Bronchial epithelial cell (primary cell): Measurements from ENCODE around the gene VMP1. TPM values are rescaled to one million over a fixed set of nuclear protein-coding genes. Genes with fewer than 3 reads are reported as not detected.
"Not testable (repeated sequence)": the region's sequence is repeated elsewhere in the genome, so short reads cannot be mapped to it uniquely, and the experiment has no call there.

Experiments used
- DNase-seq: peaks from one replicate; pipeline ENCODE4 v3.0.0-alpha.2; 2010; ENCODE audit warnings: low read depth
- FAIRE-seq: peaks from 2 replicates; lab custom pipeline; 2011; peaks lifted over from hg19 to GRCh38; lab: Jason Lieb, UNC
- H3K27me3 ChIP-seq: 2 replicates; pipeline ENCODE4 v1.5.1; 2011; ENCODE audit warnings: low read length; ENCODE audit not compliant: control insufficient read depth, insufficient read depth
- H3K36me3 ChIP-seq: 2 replicates; pipeline ENCODE4 v1.5.1; 2011; ENCODE audit warnings: low read length; ENCODE audit not compliant: control insufficient read depth, insufficient read depth
- H3K4me3 ChIP-seq: 2 replicates; pipeline ENCODE4 v1.5.1; 2011; ENCODE audit warnings: mild to moderate bottlenecking, low read depth, low read length, control low read depth
- CTCF ChIP-seq: IDR thresholded peaks from 2 replicates; pipeline ENCODE4 v1.5.1; 2011; ENCODE audit warnings: mild to moderate bottlenecking, moderate library complexity, low read length, control low read depth, inconsistent platforms; ENCODE audit not compliant: insufficient read depth, severe bottlenecking
- total RNA-seq: library from RNA; depleted of rRNA; stranded (reverse); fragments of >200 nt; gene quantifications from 2 replicates; pipeline ENCODE4 v1.2.1, GENCODE V29; 2014

VMP1 gene
- total RNA-seq, 1 donor from 2014 or later: 120 TPM

GRCh38 chr17:59791603-59792457 lies 84.4 kb downstream of the VMP1 start:
- no peak for DNase-seq
- Histone ChIP-seq H3K36me3 (no peaks in the 10 kb centered on the region), H3K4me3 (no peak overlapping the region), H3K27me3 (no peaks in the 10 kb centered on the region)
- no peak for FAIRE-seq
- no peak for TF ChIP-seq CTCF

DNA sequence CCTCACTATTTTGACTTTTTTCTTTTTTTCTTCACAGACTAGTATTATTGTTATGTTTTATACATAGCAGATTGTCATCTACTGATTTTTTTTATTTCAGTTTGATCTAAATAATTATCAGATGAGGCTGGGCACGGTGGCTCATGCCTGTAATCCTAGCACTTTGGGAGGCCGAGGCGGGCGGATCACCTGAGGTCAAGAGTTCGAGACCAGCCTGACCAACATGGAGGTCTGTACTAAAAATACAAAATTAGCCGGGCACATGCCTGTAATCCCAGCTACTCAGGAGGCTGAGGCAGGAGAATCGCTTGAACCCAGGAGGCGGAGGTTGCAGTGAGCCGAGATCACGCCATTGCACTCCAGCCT lies 85.0 kb downstream of the VMP1 start:
- H3K4me3 ChIP-seq, DNase-seq, H3K27me3 ChIP-seq, FAIRE-seq, H3K36me3 ChIP-seq: not testable (repeated sequence)

DNA sequence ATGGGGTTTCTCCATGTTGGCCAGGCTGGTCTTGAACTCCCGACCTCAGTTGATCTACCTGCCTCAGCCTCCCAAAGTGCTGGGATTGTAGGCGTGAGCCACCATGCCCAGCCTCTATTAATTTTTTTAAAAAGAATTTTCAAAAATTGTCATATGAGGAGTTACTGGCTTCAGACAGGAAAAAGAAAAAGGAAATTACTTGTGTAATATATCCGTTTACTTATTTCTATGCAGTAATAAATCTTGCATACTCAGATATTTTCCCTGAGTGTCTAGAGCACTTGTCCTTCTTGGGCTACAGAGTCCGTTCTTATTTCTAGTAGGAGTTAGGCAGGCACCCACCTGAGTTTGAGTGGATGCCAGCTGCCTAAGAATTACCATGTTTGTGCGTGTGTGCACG lies 85.8 kb downstream of the VMP1 start:
- no peak for TF ChIP-seq CTCF
- H3K27me3 ChIP-seq: no peaks in the 10 kb centered on the region
- FAIRE-seq (no peak), DNase-seq (no peak)
- H3K36me3 ChIP-seq: no peaks in the 10 kb centered on the region
- no peak overlapping the region for H3K4me3 ChIP-seq

DNA sequence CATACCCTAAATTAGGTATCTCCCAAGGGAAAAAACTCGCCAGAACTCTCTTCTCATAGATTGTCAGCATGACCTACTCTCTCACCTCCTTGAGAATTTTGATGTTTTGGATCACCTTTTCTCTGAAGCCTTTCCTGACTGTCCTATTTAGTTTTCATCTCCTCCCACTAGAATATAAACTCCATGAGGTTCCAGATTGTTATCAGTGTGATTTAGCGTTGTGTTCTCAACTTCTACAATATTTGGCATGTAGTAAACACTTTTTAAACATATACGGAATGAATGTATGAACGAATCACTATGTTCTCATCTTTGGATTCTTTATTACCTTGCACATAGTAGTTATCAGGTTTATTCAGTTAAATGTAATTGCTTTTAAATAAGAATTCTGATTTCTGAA lies 88.7 kb downstream of the VMP1 start:
- Histone ChIP-seq H3K27me3 (no peaks in the 10 kb centered on the region), H3K36me3 (no peaks in the 10 kb centered on the region), H3K4me3 (no peak overlapping the region)
- FAIRE-seq: no peak
- TF ChIP-seq CTCF: no peak
- no peak for DNase-seq

DNA sequence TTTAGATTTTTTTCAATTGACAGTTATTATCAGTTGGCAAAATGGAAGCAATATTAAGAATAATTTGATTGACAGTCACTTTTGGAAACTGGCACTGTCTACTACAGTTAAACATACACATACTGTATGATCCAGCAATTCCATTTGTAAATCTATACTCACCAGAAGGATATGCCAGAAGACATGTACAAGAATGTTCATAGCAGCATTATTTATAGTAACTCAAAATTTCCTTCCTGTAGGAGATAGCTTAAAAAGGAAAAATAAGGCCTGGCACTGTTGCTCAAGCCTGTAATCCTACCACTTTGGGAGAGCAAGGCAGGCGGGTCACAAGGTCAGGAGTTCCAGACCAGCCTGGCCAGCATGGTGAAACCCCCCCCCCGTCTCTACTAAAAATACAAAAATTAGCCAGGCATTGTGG lies 89.3 kb downstream of the VMP1 start:
- Histone ChIP-seq H3K4me3 (no peak overlapping the region), H3K27me3 (no peaks in the 10 kb centered on the region), H3K36me3 (no peaks in the 10 kb centered on the region)
- no peak for DNase-seq
- no peak for FAIRE-seq
- TF ChIP-seq CTCF: no peak

DNA sequence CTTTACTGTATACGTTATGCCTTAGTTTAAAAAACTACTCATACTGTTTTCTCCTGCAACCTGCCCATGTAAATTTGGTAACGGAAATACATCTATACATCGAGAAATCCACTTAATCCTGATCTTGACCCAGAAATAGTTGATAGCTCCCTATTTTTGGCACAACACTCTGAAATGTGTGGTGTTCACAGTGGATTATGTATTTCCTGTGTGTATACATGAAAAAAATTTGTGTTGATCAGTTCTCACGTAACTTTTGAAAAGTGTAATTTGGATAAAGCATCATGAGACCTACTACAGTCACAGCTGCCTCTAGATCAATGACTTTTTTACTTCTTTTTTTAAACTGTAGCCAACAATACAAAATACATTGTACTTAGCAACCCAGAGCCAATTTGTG lies 90.7 kb downstream of the VMP1 start:
- Histone ChIP-seq H3K4me3 (no peak overlapping the region), H3K27me3 (no peaks in the 10 kb centered on the region), H3K36me3 (no peaks in the 10 kb centered on the region)
- DNase-seq: no peak
- FAIRE-seq: no peak
- TF ChIP-seq CTCF: no peak
